GM19099 (cell line): ENCODE measurements around the gene DUSP10.
A peak's percentile ranks its signal among the peaks of the same experiment; 100 is the strongest.

Experiments
- POLR2A ChIP-seq: IDR thresholded peaks from 3 replicates; pipeline ENCODE4 v1.6.1; 2011; ENCODE audit warnings: low read depth; ENCODE audit not compliant: insufficient read length; ENCODE audit errors: extremely low read depth

DUSP10 gene

GRCh38 chr1:221748981-221749380 is 7.1 kb upstream of the DUSP10 start:
- no peak for TF ChIP-seq POLR2A

- no peak for TF ChIP-seq POLR2A
These were observed 6.0 kb upstream of the DUSP10 start for GRCh38 chr1:221747839-221748238.

GRCh38 chr1:221743416-221744208 is 1.7 kb upstream of the DUSP10 start:
- TF ChIP-seq POLR2A = peak; percentile 57

GRCh38 chr1:221742555-221743415 is 896 bp upstream of the DUSP10 start:
- peak; percentile 79 for TF ChIP-seq POLR2A

GRCh38 chr1:221740993-221741702 is 741 bp downstream of the DUSP10 start:
- TF ChIP-seq POLR2A = no peak

GRCh38 chr1:221740369-221740992 is 1.4 kb downstream of the DUSP10 start:
- no peak for TF ChIP-seq POLR2A

- TF ChIP-seq POLR2A = no peak
These were observed 2.2 kb downstream of the DUSP10 start for GRCh38 chr1:221739677-221740025.

GRCh38 chr1:221739018-221739676 is 2.7 kb downstream of the DUSP10 start:
- TF ChIP-seq POLR2A = no peak

- no peak for TF ChIP-seq POLR2A
These were observed 5.2 kb downstream of the DUSP10 start for GRCh38 chr1:221736714-221737113.

GRCh38 chr1:221735999-221736398 is 5.9 kb downstream of the DUSP10 start:
- no peak for TF ChIP-seq POLR2A

- no peak for TF ChIP-seq POLR2A
These were observed 7.7 kb downstream of the DUSP10 start for GRCh38 chr1:221734187-221734586.

- TF ChIP-seq POLR2A = no peak
These were observed 9.8 kb downstream of the DUSP10 start for GRCh38 chr1:221732052-221732451.

- TF ChIP-seq POLR2A = no peak
These were observed 12.0 kb downstream of the DUSP10 start for GRCh38 chr1:221729771-221730330.

GRCh38 chr1:221728037-221728505 is 13.8 kb downstream of the DUSP10 start:
- TF ChIP-seq POLR2A = no peak

GRCh38 chr1:221727146-221728036 is 14.5 kb downstream of the DUSP10 start:
- no peak for TF ChIP-seq POLR2A
